ENCODE measurements around the gene FERMT1. TPM values are rescaled to one million over a fixed set of nuclear protein-coding genes. Genes with fewer than 3 reads are reported as not detected.

FERMT1 gene
- total RNA-seq, 1 donor from 2014 or later, result 0.29 TPM

DNA sequence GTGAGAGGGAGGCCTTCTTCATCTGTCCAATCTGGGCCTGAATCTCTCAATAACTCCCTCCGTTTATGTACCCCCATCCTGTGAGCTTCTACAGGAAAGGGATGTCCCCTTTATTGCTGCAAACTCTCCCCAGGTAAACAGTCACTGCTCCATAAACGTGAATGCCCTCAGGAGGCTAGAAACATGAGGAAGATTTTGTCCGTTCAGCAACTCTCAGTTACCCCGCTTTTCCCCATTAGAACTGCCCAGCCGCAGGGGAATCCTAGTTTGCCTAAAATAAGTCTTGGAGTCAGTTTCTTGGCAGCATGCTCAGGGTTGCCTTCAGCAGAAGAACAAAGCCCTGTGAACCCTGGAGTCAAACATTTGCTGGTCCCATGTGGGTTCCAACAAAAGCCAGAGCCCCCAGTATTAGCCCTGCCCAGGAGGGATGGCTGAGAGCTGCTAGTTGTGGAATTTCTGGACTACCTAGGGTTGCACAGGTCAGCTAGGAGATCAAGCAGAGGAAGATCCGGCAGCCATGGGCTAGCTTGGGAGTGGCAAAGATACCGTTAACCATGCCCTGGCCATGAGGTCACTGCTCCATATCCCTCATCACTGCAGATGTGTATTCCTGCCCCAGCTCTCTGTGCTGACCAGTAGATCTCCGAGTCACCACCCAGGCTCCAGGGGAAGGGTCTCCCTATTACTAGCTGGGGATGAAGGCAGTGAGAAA lies 69.6 kb downstream of the FERMT1 start:
- peak overlapping the region; percentile 75 for H3K4me3 Mint-ChIP-seq (ENCODE audit: unreplicated experiment)
- H3K4me1 Mint-ChIP-seq (ENCODE audit: low read depth, unreplicated experiment), result no peaks in the 10 kb centered on the region
- TF ChIP-seq, protein P1, sequence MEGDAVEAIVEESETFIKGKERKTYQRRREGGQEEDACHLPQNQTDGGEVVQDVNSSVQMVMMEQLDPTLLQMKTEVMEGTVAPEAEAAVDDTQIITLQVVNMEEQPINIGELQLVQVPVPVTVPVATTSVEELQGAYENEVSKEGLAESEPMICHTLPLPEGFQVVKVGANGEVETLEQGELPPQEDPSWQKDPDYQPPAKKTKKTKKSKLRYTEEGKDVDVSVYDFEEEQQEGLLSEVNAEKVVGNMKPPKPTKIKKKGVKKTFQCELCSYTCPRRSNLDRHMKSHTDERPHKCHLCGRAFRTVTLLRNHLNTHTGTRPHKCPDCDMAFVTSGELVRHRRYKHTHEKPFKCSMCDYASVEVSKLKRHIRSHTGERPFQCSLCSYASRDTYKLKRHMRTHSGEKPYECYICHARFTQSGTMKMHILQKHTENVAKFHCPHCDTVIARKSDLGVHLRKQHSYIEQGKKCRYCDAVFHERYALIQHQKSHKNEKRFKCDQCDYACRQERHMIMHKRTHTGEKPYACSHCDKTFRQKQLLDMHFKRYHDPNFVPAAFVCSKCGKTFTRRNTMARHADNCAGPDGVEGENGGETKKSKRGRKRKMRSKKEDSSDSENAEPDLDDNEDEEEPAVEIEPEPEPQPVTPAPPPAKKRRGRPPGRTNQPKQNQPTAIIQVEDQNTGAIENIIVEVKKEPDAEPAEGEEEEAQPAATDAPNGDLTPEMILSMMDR (IDR thresholded peaks at IDR 0.05; ENCODE audit: partially characterized antibody, unreplicated experiment), result no peak
- DNase-seq, result no peak
- peaks cover 12% of the 10 kb centered on the region for H3K27me3 Mint-ChIP-seq (ENCODE audit: unreplicated experiment)
- H3K27ac Mint-ChIP-seq (ENCODE audit: unreplicated experiment), result no peak overlapping the region
- H3K9me3 Mint-ChIP-seq (ENCODE audit: unreplicated experiment), result peaks cover 1% of the 10 kb centered on the region
- H3K36me3 Mint-ChIP-seq (ENCODE audit: unreplicated experiment), result peaks cover 7% of the 10 kb centered on the region

DNA sequence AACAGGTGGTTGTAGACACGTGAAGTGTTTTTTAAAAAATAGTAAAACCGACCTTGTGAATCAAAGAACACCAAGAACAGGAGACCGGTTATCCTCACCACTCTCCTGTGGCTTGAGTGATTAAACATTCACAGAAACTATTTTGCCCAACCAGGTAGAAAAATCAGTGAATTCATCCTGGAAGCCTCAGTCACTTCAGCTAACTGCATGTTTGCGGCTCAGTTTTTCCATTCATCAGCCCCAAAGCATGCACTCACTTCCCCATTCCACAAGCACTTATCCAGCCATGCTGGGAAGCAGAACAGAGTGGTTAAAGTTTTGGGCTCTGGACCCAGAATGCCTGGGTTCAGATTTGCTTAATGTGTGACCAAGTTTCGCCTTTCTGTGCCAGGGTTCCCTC lies 71.3 kb downstream of the FERMT1 start:
- Mint-ChIP-seq H3K36me3 (ENCODE audit: unreplicated experiment) (peaks cover 7% of the 10 kb centered on the region), H3K9me3 (ENCODE audit: unreplicated experiment) (peaks cover 1% of the 10 kb centered on the region), H3K4me1 (ENCODE audit: low read depth, unreplicated experiment) (no peaks in the 10 kb centered on the region), H3K27ac (ENCODE audit: unreplicated experiment) (no peak overlapping the region), H3K4me3 (ENCODE audit: unreplicated experiment) (peak overlapping the region; percentile 72), H3K27me3 (ENCODE audit: unreplicated experiment) (peaks cover 12% of the 10 kb centered on the region)
- TF ChIP-seq, protein P1 (IDR thresholded peaks at IDR 0.05; ENCODE audit: partially characterized antibody, unreplicated experiment), result no peak
- DNase-seq, result no peak

DNA sequence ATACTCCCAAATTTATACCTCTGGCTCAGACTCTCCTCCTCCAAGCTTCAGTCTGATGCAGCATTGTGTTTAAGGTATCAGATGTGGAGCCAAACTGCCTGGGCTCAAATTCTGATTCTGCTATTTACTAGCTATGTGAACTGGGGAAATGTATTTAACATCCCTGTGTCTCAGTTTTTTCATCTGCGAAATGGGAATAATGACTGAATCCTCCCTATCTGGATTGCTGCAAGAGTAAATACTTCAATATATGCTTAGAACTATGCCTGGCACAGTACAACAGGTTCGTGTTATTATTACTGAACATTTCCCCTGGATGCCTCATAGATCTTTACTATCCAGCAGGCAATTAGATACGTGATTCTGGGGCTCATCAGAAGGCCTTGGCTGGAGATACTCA lies 74.4 kb downstream of the FERMT1 start:
- Mint-ChIP-seq H3K36me3 (ENCODE audit: unreplicated experiment) (peaks cover 7% of the 10 kb centered on the region), H3K27me3 (ENCODE audit: unreplicated experiment) (peaks cover 12% of the 10 kb centered on the region), H3K9me3 (ENCODE audit: unreplicated experiment) (peaks cover 1% of the 10 kb centered on the region), H3K27ac (ENCODE audit: unreplicated experiment) (no peak overlapping the region), H3K4me3 (ENCODE audit: unreplicated experiment) (no peak overlapping the region), H3K4me1 (ENCODE audit: low read depth, unreplicated experiment) (no peaks in the 10 kb centered on the region)
- TF ChIP-seq, protein P1 (IDR thresholded peaks at IDR 0.05; ENCODE audit: partially characterized antibody, unreplicated experiment), result no peak
- no peak for DNase-seq

DNA sequence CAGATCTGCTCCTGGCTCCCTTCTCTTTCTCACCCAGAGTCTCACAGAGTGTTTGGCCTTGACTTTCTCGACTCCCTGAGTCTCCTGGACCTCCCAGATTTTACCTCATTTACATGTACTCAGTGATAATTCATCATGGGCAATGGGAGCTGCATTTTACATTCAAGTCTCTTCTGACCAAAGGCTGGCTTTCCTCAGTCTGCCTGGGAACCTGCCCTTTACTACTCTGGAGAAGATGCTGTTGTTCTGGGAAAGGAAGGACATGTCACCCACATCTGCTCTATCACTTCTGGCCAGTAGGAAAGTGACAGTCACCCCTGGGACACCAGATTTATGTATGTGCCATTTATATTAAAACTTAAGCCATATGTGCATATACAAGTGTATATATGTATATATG lies 76.4 kb downstream of the FERMT1 start:
- H3K27me3 Mint-ChIP-seq (ENCODE audit: unreplicated experiment), result peaks cover 8% of the 10 kb centered on the region
- no peak overlapping the region for H3K27ac Mint-ChIP-seq (ENCODE audit: unreplicated experiment)
- no peak overlapping the region for H3K4me3 Mint-ChIP-seq (ENCODE audit: unreplicated experiment)
- no peaks in the 10 kb centered on the region for H3K4me1 Mint-ChIP-seq (ENCODE audit: low read depth, unreplicated experiment)
- no peaks in the 10 kb centered on the region for H3K36me3 Mint-ChIP-seq (ENCODE audit: unreplicated experiment)
- no peak for DNase-seq
- H3K9me3 Mint-ChIP-seq (ENCODE audit: unreplicated experiment), result peaks cover 1% of the 10 kb centered on the region
- TF ChIP-seq, protein P1 (IDR thresholded peaks at IDR 0.05; ENCODE audit: partially characterized antibody, unreplicated experiment), result no peak

DNA sequence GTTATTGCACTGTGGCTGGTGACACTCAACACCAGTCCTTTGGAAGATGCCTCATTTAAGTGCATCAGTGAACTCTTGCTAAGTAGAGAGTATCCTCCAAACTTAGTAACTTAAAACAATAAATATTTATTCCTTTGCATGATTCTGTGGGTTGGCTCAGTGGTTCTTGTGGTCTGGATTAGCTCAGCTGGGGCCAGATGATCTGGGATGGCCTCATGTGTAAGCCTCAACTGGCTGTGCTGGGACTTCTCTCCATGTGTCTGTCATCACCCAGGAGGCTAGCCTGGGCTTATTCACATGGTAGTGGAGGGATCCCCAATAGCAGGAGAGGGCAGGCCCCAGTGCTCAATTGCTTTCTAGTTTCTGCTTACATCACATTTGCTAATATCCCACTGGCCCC lies 77.3 kb downstream of the FERMT1 start:
- no peaks in the 10 kb centered on the region for H3K36me3 Mint-ChIP-seq (ENCODE audit: unreplicated experiment)
- no peak overlapping the region for H3K4me3 Mint-ChIP-seq (ENCODE audit: unreplicated experiment)
- peaks cover 8% of the 10 kb centered on the region for H3K27me3 Mint-ChIP-seq (ENCODE audit: unreplicated experiment)
- no peak overlapping the region for H3K27ac Mint-ChIP-seq (ENCODE audit: unreplicated experiment)
- H3K4me1 Mint-ChIP-seq (ENCODE audit: low read depth, unreplicated experiment), result no peaks in the 10 kb centered on the region
- no peak for DNase-seq
- TF ChIP-seq, protein P1 (IDR thresholded peaks at IDR 0.05; ENCODE audit: partially characterized antibody, unreplicated experiment), result no peak
- H3K9me3 Mint-ChIP-seq (ENCODE audit: unreplicated experiment), result peaks cover 1% of the 10 kb centered on the region

All from glutamatergic neuron (in vitro differentiated cells).